Thymus (tissue), 11 donors: ENCODE measurements around the gene ARID1B. TPM values are rescaled to one million over a fixed set of nuclear protein-coding genes. Genes with fewer than 3 reads are reported as not detected.

ENCODE experiments used
- DNase-seq, 9 donors: peaks; one replicate each; pipeline ENCODE4 v3.0.0-alpha.2; 2013; ENCODE audit warnings: low spot score in 9 of 9, low read depth in 6 of 9, missing footprints in 1 of 9
- H3K27ac ChIP-seq, 2 donors: one replicate each; pipeline ENCODE4 v1.5.1; 2013; ENCODE audit warnings: control low read depth in 1 of 2, low read depth in 1 of 2, low read length in 1 of 2, mild to moderate bottlenecking in 1 of 2, moderate library complexity in 1 of 2
- H3K27me3 ChIP-seq, 2 donors: one replicate each; pipeline ENCODE4 v1.5.1; 2013; ENCODE audit warnings: low read length in 1 of 2; ENCODE audit not compliant: control insufficient read depth in 2 of 2, insufficient read depth in 1 of 2
- H3K36me3 ChIP-seq, 2 donors: one replicate each; pipeline ENCODE4 v1.5.1; 2013; ENCODE audit warnings: low read length in 1 of 2, mild to moderate bottlenecking in 1 of 2, moderate library complexity in 1 of 2; ENCODE audit not compliant: control insufficient read depth in 2 of 2, insufficient read depth in 2 of 2
- H3K4me1 ChIP-seq, 2 donors: one replicate each; pipeline ENCODE4 v1.5.1; 2013; ENCODE audit warnings: low read length in 2 of 2; ENCODE audit not compliant: control insufficient read depth in 2 of 2, insufficient read depth in 2 of 2
- H3K4me3 ChIP-seq, 2 donors: one replicate each; pipeline ENCODE4 v1.5.1; 2013; ENCODE audit warnings: low read length in 2 of 2, control low read depth in 1 of 2, mild to moderate bottlenecking in 1 of 2
- H3K9me3 ChIP-seq, 2 donors: one replicate each; pipeline ENCODE4 v1.5.1; 2013; ENCODE audit warnings: low read length in 1 of 2, mild to moderate bottlenecking in 1 of 2; ENCODE audit not compliant: control insufficient read depth in 2 of 2, insufficient read depth in 1 of 2
- WGBS: extraction: QIAGEN DNeasy Blood & Tissue Kit; methylation state at CpG from one replicate; pipeline ENCODE4 v1.1.7; 2013; 5-methylcytosine and 5-hydroxymethylcytosine counted together
- polyA plus RNA-seq: library from polyadenylated mRNA; stranded (reverse); fragments of 200-250 nt; gene quantifications from one replicate; pipeline ENCODE4 v1.2.3, GENCODE V29; 2013
- total RNA-seq: library from RNA; stranded (reverse); fragments of 120-200 nt; gene quantifications from one replicate; pipeline ENCODE4 v1.2.4, GENCODE V29; 2013
- donor health status: healthy.

ARID1B gene
- total and polyA plus RNA-seq, 2 donors, result 24.0 to 26.5 TPM

DNA sequence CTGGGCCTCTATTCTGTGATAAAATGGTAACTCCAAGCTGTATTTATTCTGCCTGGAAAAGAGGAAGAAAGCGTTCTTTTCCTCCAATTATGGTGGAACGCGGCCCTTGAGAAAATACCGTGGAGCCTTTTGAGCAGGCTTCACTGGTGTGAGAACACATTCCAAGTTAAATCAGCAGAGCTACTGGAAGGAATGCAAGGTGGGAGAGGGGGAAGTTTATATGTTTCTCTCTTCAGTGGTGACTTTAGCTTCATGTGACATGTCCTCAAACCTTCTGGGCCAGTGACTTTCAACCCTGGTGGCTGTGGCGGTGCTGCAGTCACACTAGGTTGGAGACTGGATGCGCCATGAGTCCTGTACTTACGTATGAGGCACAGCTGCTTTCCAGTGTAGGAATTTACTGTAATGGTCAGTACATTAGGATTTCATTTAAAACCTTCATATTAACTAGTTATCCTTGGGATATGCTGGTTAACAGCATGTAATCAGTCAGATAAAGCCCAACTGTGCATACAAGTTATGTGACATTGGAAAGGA is 221.7 kb downstream of the ARID1B start:
- no peak overlapping the region for H3K4me3 ChIP-seq
- 98% methylated on average over 7 of the region's 7 CpGs for WGBS
- no peaks in the 10 kb centered on the region for H3K36me3 ChIP-seq
- no peak overlapping the region for H3K27ac ChIP-seq
- no peaks in the 10 kb centered on the region for H3K9me3 ChIP-seq
- DNase-seq, result no peak
- peaks cover 0 to 3% of the 10 kb centered on the region in 2 donors for H3K4me1 ChIP-seq
- H3K27me3 ChIP-seq, result no peaks in the 10 kb centered on the region

DNA sequence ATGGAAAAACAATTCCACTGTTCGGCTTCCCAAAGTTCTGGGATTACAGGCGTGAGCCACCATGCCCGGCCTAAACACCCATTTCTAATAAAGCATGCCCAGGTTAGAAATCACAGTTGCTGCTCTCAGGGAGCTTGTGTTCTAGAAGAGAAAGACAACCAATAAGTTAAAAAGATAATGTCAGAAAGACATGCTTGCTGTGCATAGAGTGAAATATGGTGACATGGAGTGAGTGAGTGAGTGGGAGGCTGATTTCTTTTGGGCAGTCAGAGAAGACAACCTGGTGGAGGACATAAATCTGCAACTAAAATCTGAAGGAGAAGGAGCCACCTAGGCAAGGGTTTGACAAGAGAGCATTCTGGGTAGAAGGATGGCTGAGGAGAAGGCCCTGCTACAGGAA is 222.6 kb downstream of the ARID1B start:
- WGBS, result 98% methylated on average over 3 of the region's 3 CpGs
- DNase-seq, result no peak

DNA sequence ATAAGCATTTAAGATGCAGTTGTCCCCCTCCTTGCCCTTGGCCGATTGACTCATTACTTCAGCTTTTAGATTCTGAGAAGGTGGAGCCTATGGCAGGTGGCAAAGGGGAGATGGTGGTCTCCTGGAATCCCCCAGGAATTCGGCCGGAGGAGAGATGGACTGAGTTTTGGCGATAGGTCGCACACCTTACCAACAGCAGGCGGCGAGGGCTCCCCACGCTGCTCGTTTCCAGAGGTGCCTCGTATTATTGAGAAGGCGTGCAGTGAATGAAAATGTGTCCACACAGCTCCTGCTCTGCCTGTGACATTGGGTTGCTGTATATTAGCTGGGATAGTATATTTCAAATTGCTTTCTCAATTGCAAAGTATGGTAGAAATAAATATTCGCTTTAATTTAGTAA is 224.5 kb downstream of the ARID1B start:
- no peak for DNase-seq
- peaks cover 0 to 3% of the 10 kb centered on the region in 2 donors for H3K4me1 ChIP-seq
- no peaks in the 10 kb centered on the region for H3K9me3 ChIP-seq
- H3K4me3 ChIP-seq, result no peak overlapping the region
- H3K27ac ChIP-seq, result no peak overlapping the region
- no peaks in the 10 kb centered on the region for H3K36me3 ChIP-seq
- H3K27me3 ChIP-seq, result no peaks in the 10 kb centered on the region
- WGBS, result 96% methylated on average over 12 of the region's 12 CpGs

More for the DNA sequence above, 222.6 kb downstream of the ARID1B start:
- H3K27ac ChIP-seq, result no peak overlapping the region
- H3K9me3 ChIP-seq, result no peaks in the 10 kb centered on the region
- no peak overlapping the region for H3K4me3 ChIP-seq
- peaks cover 0 to 3% of the 10 kb centered on the region in 2 donors for H3K4me1 ChIP-seq
- H3K27me3 ChIP-seq, result no peaks in the 10 kb centered on the region
- H3K36me3 ChIP-seq, result no peaks in the 10 kb centered on the region

DNA sequence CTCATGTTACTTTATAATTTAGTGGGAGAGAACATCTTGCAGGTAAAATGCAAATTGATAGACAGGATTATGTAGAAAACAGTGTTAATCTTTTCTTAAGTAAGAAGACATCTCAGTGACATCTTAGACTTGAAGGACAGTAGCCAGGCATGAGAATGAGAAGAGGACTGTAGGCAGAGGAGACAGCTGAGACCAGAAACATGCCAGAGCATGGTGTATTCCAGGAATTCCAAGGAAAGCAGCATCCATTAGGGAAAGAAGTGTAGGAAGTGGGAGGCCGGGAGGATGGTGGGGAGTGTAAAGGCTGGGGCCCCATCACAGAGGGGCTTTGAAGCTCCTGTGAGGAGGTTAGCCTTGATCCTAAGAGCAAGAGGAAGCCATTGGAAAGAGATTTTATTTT is 225.6 kb downstream of the ARID1B start:
- peaks cover 0 to 3% of the 10 kb centered on the region in 2 donors for H3K4me1 ChIP-seq
- no peaks in the 10 kb centered on the region for H3K9me3 ChIP-seq
- WGBS, result 98% methylated on average over 1 of the region's 1 CpG

DNA sequence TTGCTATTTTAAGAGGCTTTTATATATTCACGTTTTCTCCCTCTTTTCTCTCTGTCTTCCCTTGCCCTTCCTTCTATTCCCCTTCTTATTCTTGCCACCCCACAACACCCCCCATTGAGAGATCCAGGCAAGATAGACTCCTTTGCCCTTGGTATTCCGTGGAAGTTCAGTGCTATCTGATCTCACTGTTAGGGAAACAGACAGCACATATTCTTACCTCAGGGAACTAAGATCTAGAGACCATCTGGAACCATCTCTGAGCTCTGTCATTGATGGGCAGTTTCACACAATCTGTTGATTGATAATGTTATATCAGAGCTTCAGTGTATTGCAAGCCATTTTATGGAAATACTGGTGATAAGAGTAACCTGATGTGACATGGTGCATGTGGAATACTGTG is 228.8 kb downstream of the ARID1B start:
- Histone ChIP-seq H3K36me3 (no peaks in the 10 kb centered on the region), H3K27ac (no peak overlapping the region), H3K27me3 (no peaks in the 10 kb centered on the region), H3K4me3 (no peak overlapping the region), H3K4me1 (peaks cover 0 to 3% of the 10 kb centered on the region in 2 donors), H3K9me3 (no peaks in the 10 kb centered on the region)
- WGBS, result 95% methylated on average over 2 of the region's 2 CpGs
- DNase-seq, result no peak

More for the DNA sequence above, 225.6 kb downstream of the ARID1B start:
- Histone ChIP-seq H3K4me3 (no peak overlapping the region), H3K36me3 (no peaks in the 10 kb centered on the region), H3K27ac (no peak overlapping the region), H3K27me3 (no peaks in the 10 kb centered on the region)
- no peak for DNase-seq

DNA sequence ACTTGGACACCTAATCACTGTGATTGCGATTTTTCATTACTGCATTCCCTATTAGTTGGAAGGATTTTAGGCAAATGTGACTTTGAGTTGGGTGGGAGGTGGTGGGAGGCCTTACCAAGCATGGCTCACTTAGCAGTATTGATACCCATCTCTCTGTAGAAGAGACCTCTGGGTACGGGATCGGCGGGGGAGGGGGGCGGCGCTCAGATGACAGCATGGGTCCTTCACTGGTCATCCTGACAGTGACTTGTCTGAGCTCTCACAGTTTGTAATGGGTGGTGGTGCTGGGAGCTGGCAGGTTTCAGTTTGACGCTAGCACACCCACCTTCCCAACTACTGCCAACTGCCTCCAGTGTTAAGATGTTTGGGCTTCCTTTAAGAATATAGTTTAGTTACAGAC is 231.4 kb downstream of the ARID1B start:
- Histone ChIP-seq H3K9me3 (no peaks in the 10 kb centered on the region), H3K27me3 (no peaks in the 10 kb centered on the region), H3K4me3 (no peak overlapping the region), H3K36me3 (no peaks in the 10 kb centered on the region), H3K27ac (no peak overlapping the region), H3K4me1 (no peaks in the 10 kb centered on the region)
- 98% methylated on average over 7 of the region's 7 CpGs for WGBS
- no peak for DNase-seq

DNA sequence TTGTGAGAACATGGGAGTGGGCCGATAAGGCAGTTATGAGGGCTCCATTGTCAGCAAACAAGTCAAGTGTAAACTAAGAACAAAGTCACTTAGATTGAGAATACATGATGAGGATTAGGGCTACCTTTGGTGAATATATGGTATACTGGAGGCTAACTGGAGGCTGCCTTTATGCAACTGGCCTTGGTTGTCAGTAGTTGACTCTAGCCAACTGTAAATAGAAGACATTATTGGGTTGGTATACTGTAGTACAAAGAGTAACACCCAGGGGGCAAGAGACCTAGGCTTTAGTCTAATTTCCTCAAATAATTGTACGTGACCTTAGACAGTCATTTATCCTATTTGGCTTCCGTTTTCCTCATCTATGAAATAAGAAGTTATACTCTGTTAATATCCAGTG is 235.2 kb downstream of the ARID1B start:
- no peaks in the 10 kb centered on the region for H3K4me1 ChIP-seq
- no peak overlapping the region for H3K27ac ChIP-seq
- H3K9me3 ChIP-seq, result no peaks in the 10 kb centered on the region
- no peak overlapping the region for H3K4me3 ChIP-seq
- H3K36me3 ChIP-seq, result no peaks in the 10 kb centered on the region
- 79% methylated on average over 3 of the region's 3 CpGs for WGBS
- H3K27me3 ChIP-seq, result no peaks in the 10 kb centered on the region
- no peak for DNase-seq

DNA sequence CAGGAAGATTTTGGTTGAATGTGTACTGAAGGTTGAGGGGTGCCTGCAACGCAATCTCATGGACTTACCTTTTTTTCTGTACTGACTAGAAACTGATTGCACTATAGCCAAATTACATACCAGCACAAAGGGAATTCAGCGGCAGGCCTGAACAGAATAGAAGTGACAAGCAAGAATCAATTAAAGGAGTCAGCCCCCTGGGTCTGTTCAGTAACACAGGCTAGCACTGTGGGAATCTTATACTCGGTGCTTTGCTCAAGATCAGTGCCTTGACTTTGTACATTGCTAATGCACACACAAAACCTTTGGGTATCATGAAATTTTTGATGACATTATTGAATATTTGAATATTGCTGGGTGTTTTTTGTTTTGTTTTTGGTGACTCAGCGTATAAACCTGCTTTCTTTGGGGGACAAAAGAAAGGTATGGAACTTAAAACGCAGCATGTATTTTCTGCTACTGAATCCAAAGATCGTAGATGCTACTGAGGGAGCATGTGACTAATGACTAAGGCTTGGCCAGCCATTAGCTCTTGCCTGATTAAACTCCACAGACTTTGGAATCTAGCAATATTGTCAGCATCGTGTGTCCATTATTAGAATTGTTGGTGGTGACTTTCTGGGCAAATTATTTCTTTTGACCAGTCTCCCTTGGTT is 236.6 kb downstream of the ARID1B start:
- 97% methylated on average over 7 of the region's 7 CpGs for WGBS
- Histone ChIP-seq H3K36me3 (no peaks in the 10 kb centered on the region), H3K4me1 (no peaks in the 10 kb centered on the region), H3K4me3 (no peak overlapping the region), H3K9me3 (no peaks in the 10 kb centered on the region), H3K27me3 (no peaks in the 10 kb centered on the region), H3K27ac (no peak overlapping the region)
- DNase-seq, result no peak

DNA sequence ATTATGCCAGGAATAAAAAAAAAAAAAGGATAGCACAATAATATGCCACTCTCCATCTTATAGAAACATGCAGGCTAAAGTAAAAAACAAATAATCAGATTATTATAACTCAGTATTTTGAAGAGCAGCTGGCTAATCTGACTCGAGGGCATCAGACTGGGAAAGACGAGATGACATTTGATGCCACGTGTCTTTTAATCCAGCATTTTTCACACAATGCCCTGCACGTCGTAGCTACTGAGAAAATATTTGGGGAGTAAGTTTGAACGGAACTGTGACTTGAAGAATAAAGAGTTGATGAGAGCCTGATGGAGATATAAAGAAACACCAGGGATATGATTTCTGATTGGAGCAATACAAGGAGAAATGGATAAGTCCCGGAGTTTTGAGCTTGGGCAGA is 237.7 kb downstream of the ARID1B start:
- Histone ChIP-seq H3K9me3 (no peaks in the 10 kb centered on the region), H3K4me1 (peaks cover 4 to 6% of the 10 kb centered on the region in 2 donors), H3K27me3 (no peaks in the 10 kb centered on the region), H3K4me3 (no peak overlapping the region), H3K36me3 (no peaks in the 10 kb centered on the region), H3K27ac (no peak overlapping the region)
- WGBS, result 88% methylated on average over 7 of the region's 7 CpGs
- no peak for DNase-seq
